ENCODE measurements around the gene TMEM131L. TPM values are rescaled to one million over a fixed set of nuclear protein-coding genes. Genes with fewer than 3 reads are reported as not detected.
A peak's percentile ranks its signal among the peaks of the same experiment; 100 is the strongest.

The TMEM131L gene
- total RNA-seq, 1 experiment from 2014 or later: 14.6 TPM

- no peak for TF ChIP-seq CTCF (conservative IDR thresholded peaks at IDR 0.05)
- Histone ChIP-seq H3K18ac (ENCODE audit: insufficient read length, low read depth, low read length) (no peak overlapping the region), H4K91ac (ENCODE audit: insufficient read length, low read depth, low read length) (no peak overlapping the region), H3K14ac (ENCODE audit: insufficient read depth, low read length) (no peak overlapping the region), H3K79me1 (ENCODE audit: insufficient read depth, low read depth, low read length, poor library complexity, severe bottlenecking) (peaks cover 2% of the 10 kb centered on the region), H3K9me3 (ENCODE audit: control insufficient read depth, low read depth, low read length) (no peaks in the 10 kb centered on the region), H3K4me2 (ENCODE audit: insufficient read depth, insufficient read length, low read length) (no peak overlapping the region), H3K23ac (ENCODE audit: insufficient read length, low read depth, low read length) (no peak overlapping the region), H3K79me2 (ENCODE audit: insufficient read depth, low read length) (peaks cover 4% of the 10 kb centered on the region; the same call in 1 of the 2 replicates), H2BK12ac (ENCODE audit: insufficient read length, low read depth, low read length) (no peak overlapping the region), H3K27me3 (ENCODE audit: insufficient read depth, low read length) (no peaks in the 10 kb centered on the region), H3K56ac (ENCODE audit: insufficient read length, low read depth, low read length) (no peak overlapping the region), H3K4ac (ENCODE audit: low read depth, low read length) (no peak overlapping the region), H2BK120ac (ENCODE audit: low read depth, low read length, poor library complexity, severe bottlenecking) (no peak overlapping the region), H3K9ac (ENCODE audit: extremely low read depth, insufficient read length, low read length) (no peak overlapping the region), H3T11ph (ENCODE audit: low read length) (no peak overlapping the region), H4K8ac (replicated peaks; ENCODE audit: insufficient read length, low read depth, low read length) (no peak overlapping the region), H2BK5ac (ENCODE audit: insufficient read length, low read length) (no peak overlapping the region), H2BK20ac (ENCODE audit: low read depth, low read length, poor library complexity, severe bottlenecking) (no peak overlapping the region), H3K27ac (ENCODE audit: insufficient read length, low read depth, low read length) (no peak overlapping the region), H3K4me1 (ENCODE audit: insufficient read depth, low read length) (peaks cover 4% of the 10 kb centered on the region; the same call in 1 of the 2 replicates), H4K5ac (ENCODE audit: insufficient read length, low read depth, low read length) (no peak overlapping the region), H3K23me2 (ENCODE audit: insufficient read length, low read depth, low read length, poor library complexity, severe bottlenecking) (no peaks in the 10 kb centered on the region), H2AK5ac (ENCODE audit: insufficient read length, low read length) (no peak overlapping the region), H4K20me1 (ENCODE audit: control insufficient read depth, insufficient read depth, insufficient read length) (no peaks in the 10 kb centered on the region), H2BK15ac (ENCODE audit: low read depth, low read length) (no peak overlapping the region), H2AFZ (ENCODE audit: low read length) (no peak overlapping the region)
- H3K4me3 Mint-ChIP-seq: no peak overlapping the region
- DNase-seq: no peak
- peaks cover 0 to 4% of the 10 kb centered on the region in 2 experiments; a peak in 2 of 5 replicates for H3K9me3 Mint-ChIP-seq
- no peaks in the 10 kb centered on the region for H3K27me3 Mint-ChIP-seq (ENCODE audit: low read depth)
- H3K36me3 Mint-ChIP-seq (ENCODE audit: insufficient read depth in 1 of 3, low read depth in 3 of 3): peaks cover 0 to 5% (median 2%) of the 10 kb centered on the region in 3 experiments; a peak in 1 of 7 replicates
- peaks cover 49 to 51% of the 10 kb centered on the region in 2 experiments for H3K4me1 Mint-ChIP-seq
- peak overlapping the region in 2 of 3 experiments; percentile 76 to 90; a peak in 1 of 7 replicates for H3K27ac Mint-ChIP-seq
- WGBS (ENCODE audit: extremely low coverage, insufficient read length, low lambda C conversion rate): no CpG with 5 or more reads among the region's 4 CpGs
Measured at GRCh38 chr4:153497091-153497531, 31.0 kb downstream of the TMEM131L start.

Measured in H9 (cell line).